HG03159 (cell line): ENCODE measurements around the gene IDH3B.

ENCODE experiments used
- ATAC-seq: cut with Tn5 transposase; IDR thresholded peaks from one replicate; pipeline ENCODE4 v1.9.1; 2021; ENCODE audit warnings: mild to moderate bottlenecking, moderate library complexity; ENCODE audit not compliant: unreplicated experiment

IDH3B gene

GRCh38 chr20:2624190-2624589, 39.8 kb downstream of the IDH3B start:
- no peak for ATAC-seq

- ATAC-seq, result no peak
Measured at GRCh38 chr20:2619961-2620595, 43.9 kb downstream of the IDH3B start.

- no peak for ATAC-seq
Measured at GRCh38 chr20:2619337-2619736, 44.7 kb downstream of the IDH3B start.

GRCh38 chr20:2618815-2619214, 45.2 kb downstream of the IDH3B start:
- ATAC-seq, result no peak

GRCh38 chr20:2617099-2617714, 46.8 kb downstream of the IDH3B start:
- no peak for ATAC-seq

- ATAC-seq, result no peak
Measured at GRCh38 chr20:2616634-2617033, 47.4 kb downstream of the IDH3B start.

GRCh38 chr20:2612073-2612472, 51.9 kb downstream of the IDH3B start:
- no peak for ATAC-seq

- ATAC-seq, result no peak
Measured at GRCh38 chr20:2610941-2611720, 52.9 kb downstream of the IDH3B start.

- ATAC-seq, result no peak
Measured at GRCh38 chr20:2610326-2610725, 53.7 kb downstream of the IDH3B start.
